Adrenal gland (tissue), 12 donors: ENCODE measurements around the gene IPO11. TPM values are rescaled to one million over a fixed set of nuclear protein-coding genes. Genes with fewer than 3 reads are reported as not detected.
"Not testable (repeated sequence)": the region's sequence is repeated elsewhere in the genome, so short reads cannot be mapped to it uniquely, and the experiment has no call there.

ENCODE experiments used
- DNase-seq, 7 donors: peaks; one replicate each; pipeline ENCODE4 v3.0.0-alpha.2; 2019 to 2020
- H3K27ac ChIP-seq, 5 donors: fragments of 200-600 bp; sonication (generic) in 4 of 5; 1 replicate in 3 of 5; 2 replicates in 2 of 5; pipeline versions ENCODE4 v1.5.1 to v1.8.0; 2016 to 2020; ENCODE audit warnings: mild to moderate bottlenecking in 1 of 5
- H3K27me3 ChIP-seq: fragments of 200-600 bp; 2 replicates; pipeline ENCODE4 v1.8.0; 2021
- H3K36me3 ChIP-seq, 2 donors: fragments of 200-600 bp; replicated peaks in 1 of 2; 1 replicate in 1 of 2; 2 replicates in 1 of 2; pipeline versions ENCODE4 v1.5.1 to v1.8.0; 2018 to 2022
- H3K4me1 ChIP-seq, 2 donors: fragments of 200-600 bp; replicated peaks in 1 of 2; 1 replicate in 1 of 2; 2 replicates in 1 of 2; pipeline versions ENCODE4 v1.5.1 to v1.8.0; 2018 to 2021
- H3K4me3 ChIP-seq, 4 donors: fragments of 200-600 bp; sonication (generic) in 3 of 4; one replicate each; pipeline ENCODE4 v1.5.1; 2016 to 2018
- H3K9me3 ChIP-seq, 3 donors: fragments of 200-600 bp; sonication (generic) in 1 of 3; replicated peaks in 1 of 3; 1 replicate in 2 of 3; 2 replicates in 1 of 3; pipeline versions ENCODE4 v1.5.1 to v1.8.0; 2016 to 2021
- POLR2A ChIP-seq, 2 donors: fragments of 450-650 bp; IDR thresholded peaks; one replicate each; pipeline ENCODE4 v1.6.1; 2017; ENCODE audit warnings: antibody characterized with exemption in 2 of 2, mild to moderate bottlenecking in 2 of 2, moderate library complexity in 1 of 2
- whole genome bisulfite sequencing, 4 donors: extraction: QIAGEN DNeasy Blood & Tissue Kit in 2 of 4; methylation state at CpG; one replicate each; pipeline versions ENCODE4 v1.1.5 to v1.1.7; 2013 to 2017; 5-methylcytosine and 5-hydroxymethylcytosine counted together
- intact Hi-C, 2 donors: fragments of 100-400 bp; cut with DNase I; formaldehyde crosslinking; loops; one replicate each; pipeline versions ENCODE4 v1.14.1 to v1.15.0; 2022 to 2023
- polyA plus RNA-seq, 3 donors: library from polyadenylated mRNA; stranded (reverse); fragments of 200-250 nt in 2 of 3; fragments of 350-450 nt in 1 of 3; fragmentation: Illumina TruSeq in 1 of 3; extraction: RNeasy Lipid Tissue Mini Kit (QIAGEN cat#74804) in 1 of 3; gene quantifications; one replicate each; pipeline ENCODE4 v1.2.3, GENCODE V29; 2013 to 2014
- total RNA-seq, 9 donors: library from RNA; depleted of rRNA in 4 of 9; stranded (reverse); fragments of >200 nt in 4 of 9; fragments of 120-200 nt in 1 of 9; fragmentation: NEBNext Ultra II Directional in 1 of 9; extraction: Animal tissue kit (Norgen Biotek cat#: 25700) in 1 of 9; gene quantifications; one replicate each; pipeline versions ENCODE4 v1.1.0 to v1.2.4, GENCODE V29; 2013 to 2023
- TF ChIP-seq, protein P1 (sequence below), 6 experiments: fragments of 450-650 bp in 4 of 6; fragments of 200-600 bp in 2 of 6; sonication (generic) in 1 of 6; IDR thresholded peaks; 1 replicate in 5 of 6; 2 replicates in 1 of 6; pipeline versions ENCODE4 v1.5.1 to v1.8.0; 2016 to 2021; ENCODE audit warnings: antibody characterized with exemption in 6 of 6, mild to moderate bottlenecking in 2 of 6, moderate library complexity in 1 of 6
- donor health status: healthy with polysubstance abuse.
- donor health status: Bipolar disorder and iron deficiency.
- donor health status: DM: yes; HTN: yes; CAD: no.
- donor health status: DM: no; HTN: no; CAD: no.
- donor health status: DM: no; HTN: no; CAD: no.
- donor health status: DM: yes; HTN: yes; CAD: no.

The IPO11 gene
- total and polyA plus RNA-seq, 12 donors, result 6.0 to 33.3 (median 23.7) TPM

DNA sequence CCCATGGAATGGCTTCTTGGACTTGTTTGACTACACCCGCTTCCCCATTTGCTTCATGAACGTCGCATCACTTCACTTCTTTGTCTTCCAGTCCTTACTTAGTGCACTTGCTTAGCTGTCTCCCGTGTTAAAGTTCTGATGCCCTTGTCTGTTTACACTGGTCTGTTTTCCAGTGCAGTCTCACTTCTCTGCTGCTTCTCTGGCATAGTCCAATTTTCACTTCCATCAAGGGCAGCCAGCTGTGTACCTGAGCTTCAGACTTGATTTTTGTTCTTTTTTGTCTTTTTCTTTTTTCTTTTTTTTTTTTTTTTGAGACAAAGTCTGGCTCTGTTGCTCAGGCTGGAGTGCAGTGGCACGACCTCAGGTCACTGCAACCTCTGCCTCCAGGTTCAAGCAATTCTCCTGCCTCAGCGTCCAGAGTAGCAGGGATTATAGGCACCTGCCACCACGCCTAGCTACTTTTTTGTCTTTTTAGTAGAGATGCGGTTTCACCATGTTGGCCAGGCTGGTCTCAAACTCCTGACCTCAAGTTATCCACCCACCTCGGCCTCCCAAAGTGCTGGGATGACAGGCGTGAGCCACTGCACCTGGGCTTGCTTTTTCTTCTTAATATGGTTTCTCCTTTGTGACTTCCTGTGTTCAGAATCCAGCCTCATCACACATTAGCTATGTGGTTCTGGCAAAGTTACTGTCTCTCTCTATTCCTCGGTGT, 241.5 kb downstream of the IPO11 start:
- WGBS, 4 donors, result 77 to 83% (median 79%) methylated on average over 11 of the region's 11 CpGs
- no peak overlapping the region for H3K4me3 ChIP-seq
- no peak for DNase-seq
- TF ChIP-seq, protein P1, sequence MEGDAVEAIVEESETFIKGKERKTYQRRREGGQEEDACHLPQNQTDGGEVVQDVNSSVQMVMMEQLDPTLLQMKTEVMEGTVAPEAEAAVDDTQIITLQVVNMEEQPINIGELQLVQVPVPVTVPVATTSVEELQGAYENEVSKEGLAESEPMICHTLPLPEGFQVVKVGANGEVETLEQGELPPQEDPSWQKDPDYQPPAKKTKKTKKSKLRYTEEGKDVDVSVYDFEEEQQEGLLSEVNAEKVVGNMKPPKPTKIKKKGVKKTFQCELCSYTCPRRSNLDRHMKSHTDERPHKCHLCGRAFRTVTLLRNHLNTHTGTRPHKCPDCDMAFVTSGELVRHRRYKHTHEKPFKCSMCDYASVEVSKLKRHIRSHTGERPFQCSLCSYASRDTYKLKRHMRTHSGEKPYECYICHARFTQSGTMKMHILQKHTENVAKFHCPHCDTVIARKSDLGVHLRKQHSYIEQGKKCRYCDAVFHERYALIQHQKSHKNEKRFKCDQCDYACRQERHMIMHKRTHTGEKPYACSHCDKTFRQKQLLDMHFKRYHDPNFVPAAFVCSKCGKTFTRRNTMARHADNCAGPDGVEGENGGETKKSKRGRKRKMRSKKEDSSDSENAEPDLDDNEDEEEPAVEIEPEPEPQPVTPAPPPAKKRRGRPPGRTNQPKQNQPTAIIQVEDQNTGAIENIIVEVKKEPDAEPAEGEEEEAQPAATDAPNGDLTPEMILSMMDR (IDR thresholded peaks at IDR 0.05), result no peak
- no peak for TF ChIP-seq POLR2A (IDR thresholded peaks at IDR 0.05)
- H3K36me3 ChIP-seq, result no peaks in the 10 kb centered on the region
- intact Hi-C loops, result no loop called here
- no peaks in the 10 kb centered on the region for H3K4me1 ChIP-seq
- no peaks in the 10 kb centered on the region for H3K27me3 ChIP-seq
- no peak overlapping the region for H3K27ac ChIP-seq
- H3K9me3 ChIP-seq, result no peaks in the 10 kb centered on the region

DNA sequence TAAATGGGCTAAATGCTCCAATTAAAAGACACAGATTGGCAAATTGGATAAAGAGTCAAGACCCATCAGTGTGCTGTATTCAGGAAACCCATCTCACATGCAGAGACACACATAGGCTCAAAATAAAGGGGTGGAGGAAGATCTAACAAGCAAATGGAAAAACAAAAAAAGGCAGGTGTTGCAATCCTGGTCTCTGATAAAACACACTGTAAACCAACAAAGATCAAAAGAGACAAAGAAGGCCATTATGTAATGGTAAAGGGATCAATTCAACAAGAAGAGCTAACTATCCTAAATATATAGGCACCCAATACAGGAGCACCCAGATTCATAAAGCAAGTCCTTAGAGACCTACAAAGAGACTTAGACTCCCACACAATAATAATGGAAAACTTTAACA, 245.2 kb downstream of the IPO11 start:
- H3K27me3 ChIP-seq, intact Hi-C loops: not testable (repeated sequence)

GRCh38 chr5:62661126-62661525, 248.6 kb downstream of the IPO11 start:
- no peak for DNase-seq
- WGBS, 4 donors, result 78 to 89% (median 79%) methylated on average over 5 to 8 of the region's 8 CpGs

More for the DNA sequence above, 245.2 kb downstream of the IPO11 start:
- not testable (repeated sequence) for H3K4me3 ChIP-seq, H3K36me3 ChIP-seq, DNase-seq, H3K27ac ChIP-seq, H3K9me3 ChIP-seq, H3K4me1 ChIP-seq

GRCh38 chr5:62662521-62662920, 250.0 kb downstream of the IPO11 start:
- intact Hi-C loops, result no loop called here
- no peak overlapping the region for H3K27ac ChIP-seq
- H3K4me1 ChIP-seq, result no peaks in the 10 kb centered on the region

More at GRCh38 chr5:62661126-62661525, 248.6 kb downstream of the IPO11 start:
- H3K36me3 ChIP-seq, result no peaks in the 10 kb centered on the region
- no peaks in the 10 kb centered on the region for H3K4me1 ChIP-seq
- H3K27ac ChIP-seq, result no peak overlapping the region
- no peak overlapping the region for H3K4me3 ChIP-seq
- intact Hi-C loops, result no loop called here
- no peaks in the 10 kb centered on the region for H3K9me3 ChIP-seq
- H3K27me3 ChIP-seq, result no peaks in the 10 kb centered on the region
- no peak for TF ChIP-seq POLR2A (IDR thresholded peaks at IDR 0.05)
- TF ChIP-seq, protein P1 (IDR thresholded peaks at IDR 0.05), result no peak

More at GRCh38 chr5:62662521-62662920, 250.0 kb downstream of the IPO11 start:
- DNase-seq, result no peak
- WGBS, 4 donors, result 40 to 60% (median 47%) methylated on average over 2 of the region's 2 CpGs
- no peaks in the 10 kb centered on the region for H3K9me3 ChIP-seq
- TF ChIP-seq, protein P1 (IDR thresholded peaks at IDR 0.05), result no peak
- no peak for TF ChIP-seq POLR2A (IDR thresholded peaks at IDR 0.05)
- H3K4me3 ChIP-seq, result no peak overlapping the region
- no peaks in the 10 kb centered on the region for H3K27me3 ChIP-seq
- H3K36me3 ChIP-seq, result no peaks in the 10 kb centered on the region
